NOMO-1 treated with DMSO at 0.1 percent for 48 hours (cell line): ENCODE results near the gene PRRX2.
"Not testable (repeated sequence)": the region's sequence is repeated elsewhere in the genome, so short reads cannot be mapped to it uniquely, and the experiment has no call there.

ENCODE experiments used
- DNase-seq: peaks from one replicate; lab custom pipeline; 2025; ENCODE audit not compliant: unreplicated experiment; lab: John Stamatoyannopoulos, UW

PRRX2 gene

GRCh38 chr9:129636343-129636742 is 29.1 kb upstream of the PRRX2 start:
- not testable (repeated sequence) for DNase-seq

DNA sequence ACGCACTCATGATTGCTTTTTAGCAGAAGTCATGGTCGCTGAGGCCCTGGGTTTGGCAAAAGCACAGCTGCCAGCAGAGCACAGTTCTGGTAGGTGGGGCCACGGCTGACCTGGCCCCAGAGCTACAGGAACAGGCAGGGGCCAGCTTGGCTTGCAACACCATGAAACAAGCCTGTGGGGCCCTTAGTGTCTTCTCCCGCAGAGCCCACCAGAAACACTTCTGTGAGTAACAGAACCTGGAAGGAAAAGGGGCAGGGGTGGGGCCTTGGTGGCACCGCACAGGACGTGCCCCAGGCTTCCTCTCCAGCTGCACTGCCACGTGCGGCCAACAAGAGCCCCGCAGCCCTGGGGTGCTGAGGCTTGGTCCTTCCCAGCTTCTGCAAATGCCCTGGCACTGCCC is 28.3 kb upstream of the PRRX2 start:
- no peak for DNase-seq

GRCh38 chr9:129637673-129638439 is 27.6 kb upstream of the PRRX2 start:
- no peak for DNase-seq

DNA sequence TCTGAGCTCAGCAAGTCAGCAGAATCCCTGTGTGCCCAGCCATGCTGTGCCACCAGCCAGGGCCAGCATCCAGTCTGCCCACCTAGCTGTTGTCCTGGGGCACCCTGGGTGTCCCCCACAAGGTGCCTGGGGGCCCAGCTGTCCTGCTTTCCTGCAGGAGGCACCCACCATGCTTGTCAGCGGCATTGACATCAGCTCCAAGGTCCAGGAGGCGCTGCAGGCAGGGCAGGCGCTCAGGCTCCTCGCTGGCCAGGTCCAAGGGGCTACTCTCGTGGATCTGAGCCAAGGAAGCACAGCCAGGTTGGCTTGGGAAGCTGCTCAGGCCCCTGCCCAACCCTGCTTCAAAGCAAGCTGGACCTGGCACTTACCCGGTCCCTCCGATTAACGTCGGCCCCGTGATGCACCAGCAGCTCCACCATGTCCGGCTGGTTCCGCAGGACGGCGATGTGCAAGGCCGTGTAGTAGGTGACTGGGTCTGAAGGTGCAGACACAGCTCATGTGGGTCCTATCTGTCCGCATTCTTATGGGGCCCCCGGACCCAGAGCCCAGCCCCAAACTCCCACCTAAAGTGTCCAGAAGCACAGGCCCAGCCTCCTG is 26.3 kb upstream of the PRRX2 start:
- DNase-seq: no peak

DNA sequence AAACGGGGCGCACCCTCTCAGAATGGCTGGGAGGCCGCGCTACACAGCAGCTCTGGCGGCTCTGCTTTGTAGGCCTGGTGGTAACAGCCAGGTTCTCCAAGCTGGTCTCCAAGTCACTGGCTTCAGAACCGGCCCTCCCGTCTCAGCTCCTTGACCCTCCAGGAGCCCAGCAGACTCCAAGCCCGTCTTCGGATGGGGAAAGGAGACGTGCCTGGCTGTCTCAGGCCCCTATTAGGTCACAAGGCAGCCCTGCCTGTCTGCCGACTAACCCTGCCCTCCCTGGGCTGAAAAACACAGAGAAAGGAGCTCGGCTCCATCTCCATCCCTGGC is 25.7 kb upstream of the PRRX2 start:
- DNase-seq: no peak

- DNase-seq: no peak
These were observed 25.2 kb upstream of the PRRX2 start for GRCh38 chr9:129640086-129640870.

GRCh38 chr9:129640871-129641749 is 24.3 kb upstream of the PRRX2 start:
- DNase-seq: no peak

DNA sequence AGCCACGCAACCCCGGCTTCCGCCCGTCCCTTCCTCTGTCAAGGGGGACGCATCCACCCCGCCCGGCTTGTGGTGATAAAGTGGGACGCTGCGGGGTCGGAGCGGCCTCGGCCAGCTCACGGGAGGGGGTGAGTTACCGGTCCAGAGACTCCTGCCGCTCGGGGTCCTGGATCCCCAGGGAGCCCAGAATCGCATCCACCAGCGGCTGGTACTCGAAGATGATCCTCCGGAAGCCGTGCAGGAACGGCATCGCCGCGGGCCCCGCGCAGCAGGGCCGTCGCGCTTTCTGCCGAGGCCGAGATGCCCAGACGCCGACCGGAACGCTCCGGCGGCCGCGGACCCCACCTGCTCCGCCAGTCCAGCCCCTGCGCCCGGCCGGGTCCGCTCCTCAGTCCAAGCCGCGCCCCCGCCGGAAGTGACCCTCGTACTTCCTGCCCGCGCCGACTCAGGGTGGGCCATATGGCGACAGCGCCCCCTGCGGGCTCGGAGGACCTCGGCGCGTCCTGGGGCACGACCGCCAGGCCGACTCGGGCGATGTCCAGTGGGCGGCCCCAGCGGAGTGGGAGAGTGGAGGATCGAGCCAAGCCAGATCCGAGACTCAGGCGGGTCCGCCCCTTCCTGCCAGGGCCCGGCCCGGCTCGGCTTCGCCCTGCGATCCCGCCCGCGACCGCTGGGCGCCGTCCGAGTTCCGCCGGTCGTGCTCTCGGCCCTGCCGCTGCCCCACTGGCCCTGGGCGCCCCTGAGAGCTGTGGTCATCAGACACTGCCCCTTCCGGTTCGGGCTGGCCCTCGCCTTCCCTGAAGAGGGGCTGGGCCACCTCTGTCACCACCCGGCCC is 23.5 kb upstream of the PRRX2 start, which contains the start of gene ASB6:
TSS of gene ASB6 (minus strand) at position 402 of the 836 bp plus-strand sequence. CDS start at position 250, 152 bp downstream.
- DNase-seq: peak; percentile 96

GRCh38 chr9:129643706-129644105 is 21.7 kb upstream of the PRRX2 start:
- DNase-seq: no peak

GRCh38 chr9:129644365-129644764 is 21.1 kb upstream of the PRRX2 start:
- DNase-seq: no peak

DNA sequence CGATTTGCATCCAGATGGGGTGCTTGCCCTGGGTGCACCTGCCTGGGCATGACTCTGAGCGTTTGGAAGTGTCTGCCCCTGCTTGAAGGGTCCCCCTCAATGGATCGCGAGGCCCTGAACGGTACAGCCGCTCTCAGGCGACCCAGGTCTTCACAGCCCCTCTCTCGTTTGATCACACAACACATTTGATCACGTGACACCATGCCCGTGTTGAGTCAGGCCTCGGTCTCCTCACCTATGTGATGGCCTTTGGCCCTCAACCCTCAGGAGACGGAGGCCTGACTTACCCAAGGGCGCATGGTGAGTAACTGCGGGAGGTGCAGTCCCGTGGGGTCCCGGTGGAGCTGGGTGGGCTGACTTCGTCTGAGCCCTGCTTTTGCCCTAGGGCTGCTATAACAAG is 20.5 kb upstream of the PRRX2 start:
- DNase-seq: no peak

- DNase-seq: no peak
These were observed 19.2 kb upstream of the PRRX2 start for GRCh38 chr9:129646252-129646651.

GRCh38 chr9:129646654-129647053 is 18.8 kb upstream of the PRRX2 start:
- DNase-seq: no peak

DNA sequence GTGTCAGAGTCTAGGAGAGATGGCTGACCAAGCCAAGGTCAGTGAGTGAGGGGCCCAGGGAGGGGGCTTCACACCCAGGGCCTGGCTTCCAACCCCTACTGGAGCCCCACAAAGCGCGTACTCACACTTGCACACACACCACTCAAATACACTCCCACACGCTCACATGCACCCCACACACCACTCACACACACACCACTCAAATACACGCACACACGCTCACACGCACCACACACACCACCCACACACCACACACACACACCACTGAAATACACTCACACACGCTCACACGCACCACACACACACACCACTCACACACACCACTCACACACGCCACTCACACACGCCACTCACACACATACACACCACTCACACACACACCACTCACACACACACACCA is 17.8 kb upstream of the PRRX2 start:
- DNase-seq: no peak

GRCh38 chr9:129648092-129648763 is 17.2 kb upstream of the PRRX2 start:
- no peak for DNase-seq

DNA sequence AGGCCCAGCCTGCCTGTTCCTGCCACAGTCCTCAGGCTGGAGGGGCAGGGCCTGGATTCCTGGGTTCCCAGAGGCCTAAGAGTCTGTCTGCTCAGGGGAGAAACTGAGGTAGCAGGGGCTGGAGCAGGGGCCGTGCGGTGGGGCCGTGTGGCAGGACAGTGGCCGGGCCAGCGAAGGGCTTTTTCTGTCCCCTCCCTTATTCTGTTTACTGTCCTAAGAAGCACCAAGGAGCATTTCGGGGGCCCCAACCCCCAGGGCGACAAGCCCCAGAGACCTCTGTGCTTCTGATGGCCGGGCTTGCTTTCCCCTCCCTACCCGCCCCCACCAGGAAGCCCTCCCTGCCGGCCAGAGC is 16.7 kb upstream of the PRRX2 start:
- no peak for DNase-seq

GRCh38 chr9:129649726-129650679 is 15.4 kb upstream of the PRRX2 start:
- no peak for DNase-seq

DNA sequence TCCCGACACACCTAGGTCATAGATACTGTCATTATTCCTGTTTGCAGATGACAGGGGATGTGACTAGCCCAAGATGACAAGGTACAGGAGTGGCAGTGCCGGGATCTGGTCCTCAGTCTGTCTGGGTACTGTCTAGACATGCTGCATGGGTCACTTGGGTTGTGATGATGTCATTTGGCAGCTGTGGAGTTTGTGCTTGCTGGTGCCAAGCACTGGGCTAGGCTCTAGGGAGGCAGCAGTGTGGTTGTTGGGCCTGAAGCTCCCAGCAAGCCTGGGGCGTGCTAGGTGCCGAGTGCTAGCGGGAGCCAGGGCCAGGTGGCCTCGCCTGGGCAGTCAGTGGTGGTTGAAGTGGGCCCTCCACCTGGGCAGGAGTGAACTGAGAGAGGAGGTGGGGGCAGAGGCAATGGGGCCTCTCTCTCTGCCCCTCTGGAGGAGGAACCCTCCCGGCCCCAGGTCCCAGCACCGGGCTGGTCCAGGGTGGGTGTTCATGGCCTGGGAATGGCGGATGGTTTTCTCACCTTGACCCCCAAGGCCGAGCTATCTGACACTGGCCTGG is 14.7 kb upstream of the PRRX2 start:
- no peak for DNase-seq
